Nephron progenitor cell (in vitro differentiated cells): ENCODE data around the gene PRDM9.
"Not testable (repeated sequence)": the region's sequence is repeated elsewhere in the genome, so short reads cannot be mapped to it uniquely, and the experiment has no call there.

Experiments used
- DNase-seq: peaks from one replicate; pipeline ENCODE4 v3.0.0; 2021
- H3K27ac Mint-ChIP-seq: 2 replicates; pipeline ENCODE4 v1.8.0; 2021; ENCODE audit warnings: mild to moderate bottlenecking, moderate library complexity, mixed read lengths
- H3K27me3 Mint-ChIP-seq: 2 replicates; pipeline ENCODE4 v1.8.0; 2021; ENCODE audit warnings: mild to moderate bottlenecking, low read depth, mixed read lengths; ENCODE audit not compliant: poor library complexity
- H3K36me3 Mint-ChIP-seq: 2 replicates; pipeline ENCODE4 v1.8.0; 2021; ENCODE audit warnings: low read depth, mixed read lengths
- H3K4me1 Mint-ChIP-seq: 2 replicates; pipeline ENCODE4 v1.8.0; 2021; ENCODE audit warnings: mixed read lengths
- H3K4me3 Mint-ChIP-seq: 2 replicates; pipeline ENCODE4 v1.8.0; 2021; ENCODE audit warnings: mild to moderate bottlenecking, moderate library complexity, mixed read lengths
- H3K9me3 Mint-ChIP-seq: 2 replicates; pipeline ENCODE4 v1.8.0; 2021; ENCODE audit warnings: mild to moderate bottlenecking, moderate library complexity, mixed read lengths
- TF ChIP-seq, protein P1 (sequence below): fragments of 200-600 bp; sonication (generic); IDR thresholded peaks from 2 replicates; pipeline ENCODE4 v1.5.0; 2021; ENCODE audit warnings: antibody characterized with exemption

Gene PRDM9

DNA sequence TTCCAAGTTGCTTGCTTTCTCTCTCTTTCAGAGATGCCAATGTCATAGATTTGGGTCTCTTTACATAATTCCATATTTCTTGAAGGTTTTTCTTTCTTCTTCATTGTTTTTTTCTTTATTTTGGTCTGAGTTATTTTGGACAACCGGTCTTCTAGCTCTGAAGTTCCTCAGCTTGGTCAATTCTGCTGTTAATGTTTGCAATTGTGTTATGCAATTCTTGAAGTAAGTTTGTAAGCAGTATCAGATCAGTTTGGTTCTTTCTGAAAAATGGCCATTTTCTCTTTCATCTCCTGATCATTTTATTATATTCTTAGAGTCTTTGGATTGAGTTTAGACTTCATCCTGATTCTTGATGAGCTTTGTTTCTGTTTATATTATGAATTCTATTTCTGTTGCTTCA lies 16.4 kb upstream of the PRDM9 start:
- DNase-seq = no peak
- no peaks in the 10 kb centered on the region for H3K36me3 Mint-ChIP-seq
- H3K4me1 Mint-ChIP-seq = no peaks in the 10 kb centered on the region
- no peaks in the 10 kb centered on the region for H3K27me3 Mint-ChIP-seq
- H3K4me3 Mint-ChIP-seq = no peak overlapping the region
- TF ChIP-seq, protein P1, sequence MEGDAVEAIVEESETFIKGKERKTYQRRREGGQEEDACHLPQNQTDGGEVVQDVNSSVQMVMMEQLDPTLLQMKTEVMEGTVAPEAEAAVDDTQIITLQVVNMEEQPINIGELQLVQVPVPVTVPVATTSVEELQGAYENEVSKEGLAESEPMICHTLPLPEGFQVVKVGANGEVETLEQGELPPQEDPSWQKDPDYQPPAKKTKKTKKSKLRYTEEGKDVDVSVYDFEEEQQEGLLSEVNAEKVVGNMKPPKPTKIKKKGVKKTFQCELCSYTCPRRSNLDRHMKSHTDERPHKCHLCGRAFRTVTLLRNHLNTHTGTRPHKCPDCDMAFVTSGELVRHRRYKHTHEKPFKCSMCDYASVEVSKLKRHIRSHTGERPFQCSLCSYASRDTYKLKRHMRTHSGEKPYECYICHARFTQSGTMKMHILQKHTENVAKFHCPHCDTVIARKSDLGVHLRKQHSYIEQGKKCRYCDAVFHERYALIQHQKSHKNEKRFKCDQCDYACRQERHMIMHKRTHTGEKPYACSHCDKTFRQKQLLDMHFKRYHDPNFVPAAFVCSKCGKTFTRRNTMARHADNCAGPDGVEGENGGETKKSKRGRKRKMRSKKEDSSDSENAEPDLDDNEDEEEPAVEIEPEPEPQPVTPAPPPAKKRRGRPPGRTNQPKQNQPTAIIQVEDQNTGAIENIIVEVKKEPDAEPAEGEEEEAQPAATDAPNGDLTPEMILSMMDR = no peak
- H3K9me3 Mint-ChIP-seq = peaks cover 19% of the 10 kb centered on the region
- no peak overlapping the region for H3K27ac Mint-ChIP-seq

DNA sequence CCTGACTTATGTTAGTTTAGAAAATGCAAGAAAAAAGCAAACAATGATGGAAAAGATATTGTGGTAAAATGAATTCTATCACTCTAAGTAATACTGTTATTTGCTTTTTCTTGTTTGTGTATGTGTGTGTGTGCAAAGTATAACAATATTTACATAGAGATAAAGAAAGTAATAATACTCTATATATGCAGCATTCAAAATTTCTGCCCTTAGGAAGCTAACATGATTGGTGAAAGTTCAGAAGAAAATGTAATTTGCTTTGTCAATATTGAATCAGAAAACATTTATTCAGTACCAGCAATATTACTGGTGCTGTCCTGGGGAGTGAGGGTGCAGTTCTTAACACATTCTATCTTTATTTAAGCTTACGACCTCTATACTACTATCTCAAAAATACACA lies 12.9 kb upstream of the PRDM9 start:
- H3K4me1 Mint-ChIP-seq = no peaks in the 10 kb centered on the region
- H3K27me3 Mint-ChIP-seq = no peaks in the 10 kb centered on the region
- no peaks in the 10 kb centered on the region for H3K9me3 Mint-ChIP-seq
- no peak for DNase-seq
- H3K36me3 Mint-ChIP-seq = no peaks in the 10 kb centered on the region
- no peak overlapping the region for H3K4me3 Mint-ChIP-seq
- no peak overlapping the region for H3K27ac Mint-ChIP-seq
- TF ChIP-seq, protein P1 = no peak

DNA sequence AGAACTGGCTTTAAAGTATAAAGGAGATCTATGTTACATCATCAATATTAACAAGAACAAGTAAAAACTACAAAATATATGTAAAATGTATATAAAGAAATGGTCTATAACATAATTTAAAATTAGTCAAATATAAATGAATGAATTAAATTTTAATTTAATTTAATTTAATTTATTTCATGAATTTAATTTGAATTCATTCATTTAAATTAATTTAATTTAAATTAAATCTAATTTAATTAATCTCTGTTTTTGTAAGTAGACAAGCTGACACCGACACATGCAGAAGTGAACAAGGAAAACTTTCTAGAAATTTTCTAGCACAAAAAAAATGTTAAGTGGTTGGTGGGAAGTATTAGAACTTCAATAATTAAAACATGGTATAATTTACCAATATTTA lies 10.8 kb upstream of the PRDM9 start:
- Mint-ChIP-seq H3K4me1 (no peaks in the 10 kb centered on the region), H3K36me3 (no peaks in the 10 kb centered on the region), H3K9me3 (no peaks in the 10 kb centered on the region), H3K27ac (no peak overlapping the region), H3K4me3 (no peak overlapping the region), H3K27me3 (no peaks in the 10 kb centered on the region)
- TF ChIP-seq, protein P1 = no peak
- DNase-seq = no peak

DNA sequence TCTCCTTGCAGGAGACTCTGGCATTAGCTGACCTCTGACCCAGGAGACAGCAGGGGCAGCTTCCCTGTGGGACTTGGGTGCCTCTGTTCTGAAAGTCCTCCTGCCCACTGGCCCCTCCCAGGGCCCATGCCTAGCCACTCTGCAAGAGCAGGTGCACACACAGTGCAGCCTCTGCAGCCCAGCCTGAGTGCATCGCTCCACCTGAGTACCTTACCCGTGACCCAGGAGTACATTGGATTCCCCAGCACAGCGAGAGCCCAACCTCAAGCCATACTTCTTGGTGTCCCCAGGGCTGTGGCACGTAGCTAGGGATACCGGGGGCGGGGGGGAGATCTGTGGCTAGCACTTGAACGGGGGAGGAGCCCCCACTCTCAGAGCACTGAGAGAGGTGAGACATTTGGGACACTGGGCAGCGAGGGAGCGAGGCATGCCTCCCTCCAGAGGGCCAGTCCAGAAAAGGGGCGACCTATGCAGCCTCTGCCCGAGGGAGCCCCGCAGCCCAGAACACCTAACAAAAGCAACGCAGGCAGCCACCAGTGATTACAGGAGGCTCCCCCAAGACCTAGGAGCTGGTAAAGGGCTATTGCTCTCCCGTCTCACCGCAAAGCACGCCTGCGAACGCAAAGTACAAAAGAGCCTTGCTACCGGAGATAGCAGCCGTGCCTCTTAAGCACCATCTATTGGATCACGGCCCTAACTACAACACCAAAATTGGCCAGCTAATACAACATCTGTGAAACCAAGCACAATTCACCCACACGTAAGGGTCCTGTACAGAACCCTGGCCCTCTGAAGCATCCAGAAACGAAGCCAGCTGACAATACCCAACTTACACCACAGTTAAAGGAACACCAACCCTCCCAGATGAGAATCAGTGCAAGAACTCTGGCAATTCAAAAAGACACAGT lies 826 bp upstream of the PRDM9 start:
- TF ChIP-seq, protein P1 = peak; percentile 26
- Mint-ChIP-seq H3K4me3 (peak overlapping the region; percentile 23), H3K4me1 (no peaks in the 10 kb centered on the region), H3K9me3 (peaks cover 15% of the 10 kb centered on the region), H3K27ac (no peak overlapping the region), H3K36me3 (no peaks in the 10 kb centered on the region), H3K27me3 (peaks cover 7% of the 10 kb centered on the region)
- DNase-seq = peak; percentile 18

DNA sequence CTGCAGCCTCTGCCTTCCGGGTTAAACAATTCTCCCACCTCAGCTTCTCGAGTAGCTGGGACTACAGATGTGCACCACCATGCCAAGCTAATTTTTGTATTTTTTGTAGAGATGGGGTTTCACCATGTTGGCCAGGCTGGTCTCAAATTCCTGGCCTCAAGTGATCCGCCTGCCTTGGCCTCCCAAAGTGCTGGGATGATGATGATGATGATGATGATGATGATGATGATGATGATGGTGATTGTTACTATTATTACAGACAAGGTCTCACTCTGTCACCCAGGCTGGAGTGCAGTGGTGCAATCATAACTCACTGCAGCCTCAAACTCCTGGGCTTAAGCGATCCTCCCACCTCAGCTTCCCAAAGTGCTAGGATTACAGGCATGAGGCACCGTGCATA lies 3.0 kb downstream of the PRDM9 start:
- peaks cover 20% of the 10 kb centered on the region for H3K9me3 Mint-ChIP-seq
- not testable (repeated sequence) for H3K4me1 Mint-ChIP-seq

DNA sequence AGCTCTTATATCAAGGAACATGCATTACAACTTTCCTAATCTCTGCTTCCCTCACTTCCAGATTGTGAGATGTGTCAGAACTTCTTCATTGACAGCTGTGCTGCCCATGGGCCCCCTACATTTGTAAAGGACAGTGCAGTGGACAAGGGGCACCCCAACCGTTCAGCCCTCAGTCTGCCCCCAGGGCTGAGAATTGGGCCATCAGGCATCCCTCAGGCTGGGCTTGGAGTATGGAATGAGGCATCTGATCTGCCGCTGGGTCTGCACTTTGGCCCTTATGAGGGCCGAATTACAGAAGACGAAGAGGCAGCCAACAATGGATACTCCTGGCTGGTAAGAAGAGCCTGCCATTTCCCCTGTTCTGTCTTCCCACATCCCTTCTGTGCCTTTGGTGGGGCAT lies 15.1 kb downstream of the PRDM9 start:
- Mint-ChIP-seq H3K36me3 (no peaks in the 10 kb centered on the region), H3K27me3 (peaks cover 7% of the 10 kb centered on the region), H3K4me1 (no peaks in the 10 kb centered on the region), H3K4me3 (no peak overlapping the region), H3K9me3 (peaks cover 6% of the 10 kb centered on the region), H3K27ac (no peak overlapping the region)
- DNase-seq = no peak
- TF ChIP-seq, protein P1 = no peak

More for the DNA sequence above, 3.0 kb downstream of the PRDM9 start:
- H3K36me3 Mint-ChIP-seq, H3K27ac Mint-ChIP-seq, H3K27me3 Mint-ChIP-seq, DNase-seq, H3K4me3 Mint-ChIP-seq: not testable (repeated sequence)
